Measurements from ENCODE around the gene PDXDC1.
A peak's percentile ranks its signal among the peaks of the same experiment; 100 is the strongest.
"Not testable (repeated sequence)": the region's sequence is repeated elsewhere in the genome, so short reads cannot be mapped to it uniquely, and the experiment has no call there.

PDXDC1 gene

GRCh38 chr16:14974331-14974655 is 533 bp upstream of the PDXDC1 start:
- DNase-seq (ENCODE audit: low read depth) = peak; percentile 28

DNA sequence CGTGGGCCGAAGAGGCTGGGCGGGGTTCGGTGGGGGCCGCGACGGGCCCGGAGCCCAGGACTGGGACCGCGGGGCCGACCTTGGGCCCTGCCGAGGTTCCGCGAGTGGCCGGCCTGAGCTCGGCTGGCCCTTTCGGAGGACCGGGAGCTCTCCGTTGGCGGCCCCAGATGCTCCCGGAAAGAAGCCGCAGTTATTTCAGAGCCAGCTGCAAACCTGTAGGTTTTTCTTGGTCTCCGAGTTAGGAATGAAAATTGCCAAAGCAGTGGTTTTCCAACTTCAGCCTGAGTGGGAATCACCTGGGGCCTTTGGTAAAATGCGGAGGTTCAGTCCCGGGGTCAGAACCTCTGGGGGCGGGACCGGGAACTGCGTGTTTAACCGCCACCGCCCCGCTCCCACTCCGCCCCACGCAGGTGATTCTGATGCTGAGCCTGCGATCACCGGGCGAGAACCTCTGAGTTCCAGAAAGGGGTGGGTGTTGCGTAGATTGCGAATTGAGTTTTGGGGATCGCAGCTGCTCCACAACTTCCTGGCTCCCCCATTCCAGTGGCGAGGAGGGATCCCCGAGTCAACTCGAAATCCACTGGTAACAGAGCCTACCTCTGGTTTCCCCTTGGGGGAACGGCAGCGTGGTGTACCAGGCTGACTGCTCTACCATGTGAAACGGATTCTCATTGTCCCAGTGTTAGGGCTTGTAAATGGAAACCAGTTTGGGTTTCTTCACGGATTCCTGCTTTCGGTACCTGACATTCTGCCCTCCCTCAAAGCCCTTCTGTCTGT is 780 bp downstream of the PDXDC1 start:
- DNase-seq (ENCODE audit: low read depth) = not testable (repeated sequence)

- not testable (repeated sequence) for DNase-seq (ENCODE audit: low read depth)
Measured at GRCh38 chr16:14976971-14977736, 2.3 kb downstream of the PDXDC1 start.

DNA sequence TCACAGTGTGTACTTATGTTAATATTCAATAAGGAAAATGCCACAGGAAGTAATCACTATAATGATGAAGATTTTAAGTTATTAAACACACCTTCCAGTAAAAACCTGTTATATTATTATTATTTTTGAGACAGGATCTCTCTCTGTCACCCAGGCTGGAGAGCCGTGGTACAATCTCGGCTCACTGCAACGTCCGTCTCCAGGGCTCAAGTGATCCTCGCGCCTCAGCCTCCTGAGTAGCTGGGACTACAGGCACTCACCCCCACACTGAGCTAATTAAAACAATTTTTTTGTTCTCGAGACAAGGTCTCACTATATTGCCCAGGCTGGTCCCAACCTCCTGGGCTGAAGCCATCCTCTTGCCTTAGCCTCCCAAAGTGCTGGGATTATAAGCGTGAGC is 3.5 kb downstream of the PDXDC1 start:
- not testable (repeated sequence) for DNase-seq (ENCODE audit: low read depth)

DNA sequence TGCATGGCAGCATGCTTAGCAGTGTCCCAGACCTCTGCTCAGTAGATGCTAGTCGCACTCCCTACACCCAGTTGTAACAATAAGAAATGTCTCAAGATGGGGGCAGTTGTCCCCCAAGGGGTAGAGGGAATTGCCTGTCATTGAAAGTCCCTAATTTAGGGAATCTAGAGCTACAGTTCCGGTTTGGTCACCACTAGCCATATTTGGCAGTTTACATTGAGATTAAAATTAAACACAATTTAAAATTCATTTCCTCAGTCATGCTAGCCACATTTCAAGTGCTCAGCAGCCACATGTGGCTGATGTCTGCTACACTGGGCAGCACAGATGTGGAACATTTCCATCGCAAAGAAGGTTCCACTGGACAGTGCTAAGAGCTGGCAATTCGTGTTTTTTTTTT is 4.1 kb downstream of the PDXDC1 start:
- DNase-seq (ENCODE audit: low read depth) = not testable (repeated sequence)

DNA sequence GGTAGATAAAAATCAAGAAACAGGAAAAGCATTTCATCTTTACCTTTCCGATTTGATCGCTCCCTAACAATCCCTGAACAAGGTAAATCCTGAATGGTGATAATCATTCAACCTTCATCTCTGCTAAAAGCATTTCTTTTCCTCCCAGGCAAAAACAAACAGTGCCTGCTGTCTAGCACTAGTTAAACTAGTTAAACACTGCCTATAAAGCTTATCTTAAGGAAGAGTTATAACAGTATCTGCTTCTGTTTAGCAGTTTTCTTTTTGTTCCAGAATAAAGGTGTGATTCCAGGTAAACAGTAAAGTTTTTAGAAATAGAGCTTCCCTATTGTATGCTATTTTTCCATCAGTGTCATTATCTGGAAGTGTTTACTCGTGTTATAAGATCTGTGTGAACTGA is 6.4 kb downstream of the PDXDC1 start:
- DNase-seq (ENCODE audit: low read depth) = not testable (repeated sequence)

DNA sequence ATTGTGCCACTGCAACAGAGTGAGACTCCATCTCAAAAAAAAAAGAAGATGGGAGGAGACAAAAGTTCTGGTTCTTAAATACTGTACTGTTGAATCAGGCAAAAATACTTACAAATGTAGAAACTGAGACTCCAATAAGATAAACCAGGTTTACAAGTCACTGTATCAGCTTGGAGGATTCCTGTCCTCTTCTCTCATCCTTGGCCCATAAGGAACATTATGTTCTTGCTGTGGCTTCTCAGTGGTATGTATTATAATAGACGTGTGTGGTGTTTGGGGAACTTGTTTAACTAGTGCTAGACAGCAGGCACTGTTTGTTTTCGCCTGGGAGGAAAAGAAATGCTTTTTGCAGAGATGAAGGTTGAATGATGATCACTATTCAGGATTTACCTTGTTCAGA is 7.7 kb downstream of the PDXDC1 start:
- DNase-seq (ENCODE audit: low read depth) = peak; percentile 70

- not testable (repeated sequence) for DNase-seq (ENCODE audit: low read depth)
Measured at GRCh38 chr16:14988092-14988491, 13.3 kb downstream of the PDXDC1 start.

GRCh38 chr16:14988661-14989191 is 13.9 kb downstream of the PDXDC1 start:
- not testable (repeated sequence) for DNase-seq (ENCODE audit: low read depth)

- DNase-seq (ENCODE audit: low read depth) = not testable (repeated sequence)
Measured at GRCh38 chr16:14989291-14990281, 14.8 kb downstream of the PDXDC1 start.

DNA sequence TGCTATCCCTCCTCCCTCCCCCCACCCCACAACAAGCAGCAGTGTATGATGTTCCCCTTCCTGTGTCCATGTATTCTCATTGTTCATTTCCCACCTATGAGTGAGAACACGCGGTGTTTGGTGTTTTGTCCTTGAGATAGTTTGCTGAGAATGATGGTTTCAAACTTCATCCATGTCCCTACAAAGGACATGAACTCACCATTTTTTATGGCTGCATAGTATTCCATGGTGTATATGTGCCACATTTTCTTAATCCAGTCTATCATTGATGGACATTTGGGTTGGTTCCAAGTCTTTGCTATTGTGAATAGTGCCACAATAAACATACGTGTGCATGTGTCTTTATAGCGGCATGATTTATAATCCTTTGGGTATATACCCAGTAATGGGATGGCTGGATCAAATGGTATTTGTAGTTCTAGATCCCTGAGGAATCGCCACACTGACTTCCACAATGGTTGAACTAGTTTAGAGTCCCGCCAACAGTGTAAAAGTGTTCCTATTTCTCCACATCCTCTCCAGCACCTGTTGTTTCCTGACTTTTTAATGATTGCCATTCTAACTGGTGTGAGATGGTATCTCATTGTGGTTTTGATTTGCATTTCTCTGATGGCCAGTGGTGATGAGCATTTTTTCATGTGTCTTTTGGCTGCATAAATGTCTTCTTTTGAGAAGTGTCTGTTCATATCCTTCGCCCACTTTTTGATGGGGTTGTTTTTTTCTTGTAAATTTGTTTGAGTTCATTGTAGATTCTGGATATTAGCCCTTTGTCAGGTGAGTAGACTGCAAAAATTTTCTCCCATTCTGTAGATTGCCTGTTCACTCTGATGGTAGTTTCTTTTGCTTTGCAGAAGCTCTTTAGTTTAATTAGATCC is 18.7 kb downstream of the PDXDC1 start:
- DNase-seq (ENCODE audit: low read depth) = not testable (repeated sequence)

DNA sequence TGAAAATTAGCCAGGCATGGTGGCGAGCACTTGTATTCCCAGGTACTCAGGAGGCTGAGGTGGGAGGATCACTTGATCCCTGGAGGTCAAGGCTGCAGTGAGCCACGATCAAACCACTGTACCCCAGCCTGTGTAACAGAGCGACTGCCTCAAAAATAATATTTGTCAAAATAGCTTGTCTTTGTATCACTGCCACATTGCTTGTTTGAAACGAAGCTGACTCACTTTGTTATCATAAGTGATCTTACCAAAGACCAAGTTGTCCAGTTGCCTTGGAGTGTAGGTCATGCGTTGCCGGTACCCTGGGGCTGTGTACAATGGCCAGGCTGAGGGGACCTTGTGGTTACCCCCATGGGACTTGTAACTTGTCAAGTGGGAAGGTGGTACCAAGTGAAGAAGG is 21.9 kb downstream of the PDXDC1 start:
- DNase-seq (ENCODE audit: low read depth) = peak; percentile 55

DNA sequence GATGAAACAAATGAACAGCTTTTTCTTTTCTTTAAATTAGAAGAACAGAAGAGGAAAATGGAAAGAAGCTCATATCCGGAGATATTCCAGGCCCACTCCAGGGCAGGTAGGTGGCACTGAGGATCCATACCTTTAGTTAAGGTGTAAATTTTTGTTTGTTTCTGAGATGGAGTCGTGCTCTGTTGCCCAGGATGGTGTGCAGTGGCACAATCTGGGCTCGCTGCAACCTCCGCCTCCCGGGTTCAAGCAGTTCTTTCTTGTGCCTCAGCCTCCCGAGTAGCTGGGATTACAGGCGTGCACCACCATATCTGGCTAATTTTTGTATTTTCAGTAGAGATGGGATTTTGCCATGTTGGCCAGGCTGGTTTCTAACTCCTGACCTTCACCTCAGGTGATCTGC is 23.5 kb downstream of the PDXDC1 start:
- DNase-seq (ENCODE audit: low read depth) = not testable (repeated sequence)

- DNase-seq (ENCODE audit: low read depth) = not testable (repeated sequence)
Measured at GRCh38 chr16:14999845-15000244, 25.0 kb downstream of the PDXDC1 start.

DNA sequence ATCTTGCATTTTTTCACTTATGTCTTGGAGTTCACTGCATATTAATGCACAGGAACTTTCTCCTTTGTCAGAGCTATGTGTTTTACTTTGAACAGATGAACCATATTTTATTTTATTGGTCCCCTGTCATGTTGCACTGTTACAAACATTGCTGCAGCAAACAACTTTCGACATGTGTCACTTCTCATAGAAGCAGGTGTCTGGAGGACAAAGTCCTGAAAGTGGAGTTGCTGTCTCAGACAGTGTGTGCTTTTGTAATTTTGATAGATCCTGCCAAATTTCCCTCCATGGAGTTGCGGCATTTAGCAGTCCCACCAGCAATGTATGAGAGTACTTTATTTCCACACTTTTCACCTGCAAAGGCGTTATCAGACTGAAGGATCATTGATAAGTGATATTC is 27.6 kb downstream of the PDXDC1 start:
- DNase-seq (ENCODE audit: low read depth) = not testable (repeated sequence)

DNA sequence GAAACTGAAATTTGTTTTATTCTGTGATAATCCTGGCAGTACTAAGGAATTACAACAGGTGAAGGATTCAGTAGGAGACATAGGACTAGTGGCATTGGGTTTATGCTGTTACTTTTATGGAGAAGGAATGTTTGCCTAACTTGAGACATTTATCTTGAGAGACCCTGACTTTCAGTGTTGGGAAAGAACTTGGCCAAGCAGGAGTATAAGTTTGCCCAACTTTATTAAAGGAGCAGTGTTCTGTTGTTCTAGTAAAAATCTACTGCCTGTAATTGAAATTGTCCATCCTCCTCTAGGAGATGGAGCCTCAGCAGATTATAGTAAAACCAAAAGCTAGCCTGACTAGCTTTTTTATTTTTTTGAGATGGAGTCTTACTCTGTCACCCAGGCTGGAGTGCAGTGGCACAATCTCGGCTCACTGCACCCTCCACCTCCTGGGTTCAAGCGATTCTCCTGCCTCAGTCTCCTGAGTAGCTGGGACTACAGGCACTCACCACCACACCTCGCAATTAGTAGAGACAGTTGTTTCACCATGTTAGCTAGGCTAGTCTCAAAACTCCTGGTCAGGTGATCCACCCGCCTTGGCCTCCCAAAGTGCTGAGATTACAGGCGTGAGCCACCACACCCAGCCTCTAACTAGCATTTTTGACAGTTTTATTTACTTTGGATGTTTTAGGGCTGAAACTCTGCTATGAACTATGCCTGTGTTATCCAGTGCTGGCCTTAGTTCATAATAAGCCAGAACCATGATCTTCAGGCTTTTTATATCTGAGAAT is 30.7 kb downstream of the PDXDC1 start:
- DNase-seq (ENCODE audit: low read depth) = peak; percentile 24

DNA sequence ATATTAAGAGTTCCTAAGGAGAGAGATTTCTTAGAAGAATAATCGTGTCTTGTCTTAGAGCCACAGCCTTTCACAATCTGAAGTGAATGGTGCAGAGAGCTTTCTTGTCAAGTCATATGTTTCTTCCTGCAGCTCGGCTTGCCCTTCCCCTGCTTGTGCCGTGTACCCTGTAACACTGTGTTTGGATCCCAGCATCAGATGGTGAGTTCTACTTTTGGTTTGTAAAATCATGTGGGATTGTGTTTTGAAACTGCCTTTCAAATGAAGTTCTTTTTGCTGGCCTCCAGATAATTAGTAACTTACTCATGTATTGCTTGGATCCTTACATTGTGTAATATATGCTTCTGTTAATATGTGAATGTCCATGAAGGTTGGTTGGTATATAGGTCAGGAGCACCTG is 33.8 kb downstream of the PDXDC1 start:
- peak; percentile 33 for DNase-seq (ENCODE audit: low read depth)

- not testable (repeated sequence) for DNase-seq (ENCODE audit: low read depth)
Measured at GRCh38 chr16:15012941-15013340, 38.1 kb downstream of the PDXDC1 start.

DNA sequence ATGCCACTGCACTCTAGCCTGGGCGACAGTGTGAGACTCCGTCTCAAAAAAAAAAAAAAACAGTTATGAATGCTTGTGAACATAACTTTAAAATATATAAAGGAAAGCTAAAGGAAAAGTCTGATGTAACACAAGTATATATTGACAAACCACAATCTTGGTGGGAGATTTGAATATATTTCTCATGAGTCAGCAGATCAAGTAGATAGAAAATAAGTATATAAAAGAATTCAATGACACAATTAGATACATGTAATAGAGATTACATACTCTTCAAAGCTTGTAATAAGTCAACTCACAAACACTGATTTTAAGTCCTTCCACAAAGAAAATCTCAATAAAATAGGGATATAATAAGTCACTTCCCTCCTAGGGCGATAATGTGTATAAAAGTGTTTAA is 40.8 kb downstream of the PDXDC1 start:
- not testable (repeated sequence) for DNase-seq (ENCODE audit: low read depth)

DNA sequence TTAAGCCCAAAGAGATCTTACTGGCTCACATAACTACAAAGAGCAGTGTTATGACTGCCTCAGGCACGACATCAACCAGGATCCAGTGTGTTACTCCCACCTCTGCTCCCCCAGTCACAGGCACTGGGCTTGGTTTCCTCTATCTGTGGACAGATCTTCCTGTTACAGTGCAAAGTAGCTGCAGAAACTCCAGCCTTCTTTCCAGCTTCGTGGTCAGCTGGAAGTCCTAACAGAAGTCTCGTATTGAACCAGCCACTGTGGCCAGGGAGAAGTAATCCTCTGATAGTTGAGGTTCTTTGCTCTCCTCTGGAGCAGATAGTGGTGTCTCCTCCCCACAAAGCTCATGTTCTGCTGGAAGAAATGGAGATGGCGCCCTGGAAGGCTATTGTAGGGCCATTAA is 41.5 kb downstream of the PDXDC1 start:
- peak; percentile 46 for DNase-seq (ENCODE audit: low read depth)
